Mesendoderm (in vitro differentiated cells): ENCODE data around the gene BCCIP.

Experiments used
- DNase-seq: peaks from one replicate; pipeline ENCODE4 v3.0.0; 2013
- H2AK5ac ChIP-seq: 2 replicates; pipeline ENCODE4 v1.6.1; 2013; ENCODE audit warnings: low read length, inconsistent platforms
- H2BK120ac ChIP-seq: 2 replicates; pipeline ENCODE4 v1.6.1; 2013; ENCODE audit warnings: low read depth, mild to moderate bottlenecking, low read length, moderate library complexity, mixed read lengths
- H2BK15ac ChIP-seq: replicated peaks from 2 replicates; pipeline ENCODE4 v1.6.1; 2013; ENCODE audit warnings: low read depth, mild to moderate bottlenecking, moderate library complexity
- H2BK5ac ChIP-seq: 2 replicates; pipeline ENCODE4 v1.6.1; 2013; ENCODE audit warnings: low read length, inconsistent platforms
- H3K18ac ChIP-seq: 2 replicates; pipeline ENCODE4 v1.6.1; 2013; ENCODE audit warnings: mild to moderate bottlenecking, low read length, mixed read lengths
- H3K23ac ChIP-seq: one replicate; pipeline ENCODE4 v1.6.1; 2013; ENCODE audit warnings: low read length
- H3K27ac ChIP-seq: 2 replicates; pipeline ENCODE4 v1.5.1; 2013; ENCODE audit warnings: low read depth, mild to moderate bottlenecking, inconsistent platforms, low read length, moderate library complexity
- H3K27me3 ChIP-seq: 2 replicates; pipeline ENCODE4 v1.6.1; 2013; ENCODE audit warnings: low read length, control low read depth, mild to moderate bottlenecking, inconsistent platforms; ENCODE audit not compliant: insufficient read depth, poor library complexity
- H3K36me3 ChIP-seq: 2 replicates; pipeline ENCODE4 v1.6.1; 2013; ENCODE audit warnings: low read length, inconsistent platforms; ENCODE audit not compliant: control insufficient read depth, insufficient read depth
- H3K4ac ChIP-seq: one replicate; pipeline ENCODE4 v1.6.1; 2013; ENCODE audit warnings: low read depth, mild to moderate bottlenecking, low read length, moderate library complexity
- H3K4me1 ChIP-seq: 2 replicates; pipeline ENCODE4 v1.6.1; 2013; ENCODE audit warnings: low read depth, low read length, inconsistent platforms; ENCODE audit not compliant: control insufficient read depth
- H3K4me2 ChIP-seq: 2 replicates; pipeline ENCODE4 v1.6.1; 2013; ENCODE audit warnings: low read length
- H3K4me3 ChIP-seq: 2 replicates; pipeline ENCODE4 v1.5.1; 2013; ENCODE audit warnings: mild to moderate bottlenecking, low read length
- H3K56ac ChIP-seq: one replicate; pipeline ENCODE4 v1.6.1; 2013; ENCODE audit warnings: low read length
- H3K79me1 ChIP-seq: 2 replicates; pipeline ENCODE4 v1.6.1; 2013; ENCODE audit warnings: low read length, inconsistent platforms
- H3K79me2 ChIP-seq: 2 replicates; pipeline ENCODE4 v1.6.1; 2013; ENCODE audit warnings: mild to moderate bottlenecking, low read length; ENCODE audit not compliant: control insufficient read depth, insufficient read depth
- H3K9ac ChIP-seq: 2 replicates; pipeline ENCODE4 v1.6.1; 2013; ENCODE audit warnings: low read length, inconsistent platforms
- H4K5ac ChIP-seq: one replicate; pipeline ENCODE4 v1.6.1; 2013; ENCODE audit warnings: low read length
- H4K8ac ChIP-seq: one replicate; pipeline ENCODE4 v1.6.1; 2013; ENCODE audit warnings: low read depth, mild to moderate bottlenecking, control low read depth, low read length, moderate library complexity
- WGBS: extraction: QIAGEN DNeasy Blood & Tissue Kit; methylation state at CpG from one replicate; pipeline ENCODE4 v1.1.7; 2013; ENCODE audit warnings: low lambda C conversion rate, missing lambda C conversion rate; ENCODE audit not compliant: insufficient coverage; ENCODE audit errors: extremely low coverage; 5-methylcytosine and 5-hydroxymethylcytosine counted together

The BCCIP gene

GRCh38 chr10:125778556-125778955 lies 44.8 kb upstream of the BCCIP start:
- H3K9ac ChIP-seq: no peak overlapping the region
- H3K27me3 ChIP-seq: no peaks in the 10 kb centered on the region
- no peak overlapping the region for H3K4me2 ChIP-seq
- H3K27ac ChIP-seq: no peak overlapping the region
- H2BK15ac ChIP-seq: no peak overlapping the region
- H3K36me3 ChIP-seq: no peaks in the 10 kb centered on the region
- DNase-seq: no peak
- H3K79me2 ChIP-seq: no peaks in the 10 kb centered on the region
- H3K4me3 ChIP-seq: no peak overlapping the region
- H2BK120ac ChIP-seq: no peak overlapping the region
- H3K79me1 ChIP-seq: no peaks in the 10 kb centered on the region
- H2AK5ac ChIP-seq: no peak overlapping the region
- no peaks in the 10 kb centered on the region for H3K4me1 ChIP-seq
- H4K5ac ChIP-seq: no peak overlapping the region
- H4K8ac ChIP-seq: no peak overlapping the region
- no peak overlapping the region for H3K18ac ChIP-seq
- H3K23ac ChIP-seq: no peak overlapping the region
- no CpG with 5 or more reads among the region's 5 CpGs for WGBS
- no peak overlapping the region for H3K56ac ChIP-seq
- no peak overlapping the region for H3K4ac ChIP-seq
- no peak overlapping the region for H2BK5ac ChIP-seq

- Histone ChIP-seq H3K9ac (no peak overlapping the region), H3K27ac (no peak overlapping the region), H2AK5ac (no peak overlapping the region), H4K5ac (no peak overlapping the region), H2BK5ac (no peak overlapping the region), H4K8ac (no peak overlapping the region), H2BK120ac (no peak overlapping the region), H3K79me1 (no peaks in the 10 kb centered on the region), H3K23ac (no peak overlapping the region), H3K36me3 (no peaks in the 10 kb centered on the region), H3K27me3 (no peaks in the 10 kb centered on the region), H3K56ac (no peak overlapping the region), H3K4me1 (no peaks in the 10 kb centered on the region), H3K18ac (no peak overlapping the region), H3K79me2 (no peaks in the 10 kb centered on the region), H3K4me2 (no peak overlapping the region), H3K4me3 (no peak overlapping the region), H3K4ac (no peak overlapping the region), H2BK15ac (no peak overlapping the region)
- no peak for DNase-seq
- no CpG with 5 or more reads among the region's 10 CpGs for WGBS
These were observed 43.7 kb upstream of the BCCIP start for GRCh38 chr10:125779403-125780327.

- Histone ChIP-seq H3K4me1 (no peaks in the 10 kb centered on the region), H2BK5ac (no peak overlapping the region), H3K18ac (no peak overlapping the region), H4K8ac (no peak overlapping the region), H2AK5ac (no peak overlapping the region), H3K4me3 (no peak overlapping the region), H3K23ac (no peak overlapping the region), H3K79me2 (no peaks in the 10 kb centered on the region), H3K79me1 (no peaks in the 10 kb centered on the region), H3K4me2 (no peak overlapping the region), H3K9ac (no peak overlapping the region), H3K56ac (no peak overlapping the region), H3K27ac (no peak overlapping the region), H3K27me3 (no peaks in the 10 kb centered on the region), H3K36me3 (no peaks in the 10 kb centered on the region), H4K5ac (no peak overlapping the region), H3K4ac (no peak overlapping the region), H2BK120ac (no peak overlapping the region), H2BK15ac (no peak overlapping the region)
- no CpG with 5 or more reads among the region's 8 CpGs for WGBS
- DNase-seq: no peak
These were observed 42.0 kb upstream of the BCCIP start for GRCh38 chr10:125781374-125781773.

GRCh38 chr10:125782054-125782453 lies 41.3 kb upstream of the BCCIP start:
- no peak overlapping the region for H3K4me3 ChIP-seq
- no peak overlapping the region for H3K4ac ChIP-seq
- H2BK120ac ChIP-seq: no peak overlapping the region
- H4K5ac ChIP-seq: no peak overlapping the region
- WGBS: no CpG with 5 or more reads among the region's 11 CpGs
- H3K27me3 ChIP-seq: no peaks in the 10 kb centered on the region
- H3K36me3 ChIP-seq: no peaks in the 10 kb centered on the region
- no peak overlapping the region for H2BK15ac ChIP-seq
- H3K4me1 ChIP-seq: no peaks in the 10 kb centered on the region
- H3K27ac ChIP-seq: no peak overlapping the region
- no peaks in the 10 kb centered on the region for H3K79me1 ChIP-seq
- no peak overlapping the region for H3K23ac ChIP-seq
- no peak overlapping the region for H2AK5ac ChIP-seq
- no peak overlapping the region for H2BK5ac ChIP-seq
- no peak overlapping the region for H3K9ac ChIP-seq
- no peak overlapping the region for H3K56ac ChIP-seq
- no peaks in the 10 kb centered on the region for H3K79me2 ChIP-seq
- no peak overlapping the region for H4K8ac ChIP-seq
- DNase-seq: peak; percentile 8
- H3K4me2 ChIP-seq: no peak overlapping the region
- no peak overlapping the region for H3K18ac ChIP-seq

- no peak overlapping the region for H3K23ac ChIP-seq
- no peak overlapping the region for H3K27ac ChIP-seq
- H3K36me3 ChIP-seq: no peaks in the 10 kb centered on the region
- H3K79me2 ChIP-seq: no peaks in the 10 kb centered on the region
- H3K27me3 ChIP-seq: no peaks in the 10 kb centered on the region
- no peak overlapping the region for H2BK15ac ChIP-seq
- no peak overlapping the region for H3K18ac ChIP-seq
- no peak overlapping the region for H2AK5ac ChIP-seq
- no CpG with 5 or more reads among the region's 11 CpGs for WGBS
- H2BK120ac ChIP-seq: no peak overlapping the region
- H4K5ac ChIP-seq: no peak overlapping the region
- no peak overlapping the region for H3K9ac ChIP-seq
- H3K4ac ChIP-seq: no peak overlapping the region
- H3K4me3 ChIP-seq: no peak overlapping the region
- H4K8ac ChIP-seq: no peak overlapping the region
- H3K4me1 ChIP-seq: no peaks in the 10 kb centered on the region
- H3K56ac ChIP-seq: no peak overlapping the region
- H3K4me2 ChIP-seq: no peak overlapping the region
- H2BK5ac ChIP-seq: no peak overlapping the region
- H3K79me1 ChIP-seq: no peaks in the 10 kb centered on the region
- peak; percentile 18 for DNase-seq
These were observed 40.7 kb upstream of the BCCIP start for GRCh38 chr10:125782616-125783015.

- Histone ChIP-seq H3K36me3 (no peaks in the 10 kb centered on the region), H3K4ac (no peak overlapping the region), H2BK120ac (no peak overlapping the region), H3K4me2 (no peak overlapping the region), H3K23ac (no peak overlapping the region), H3K4me3 (no peak overlapping the region), H3K27me3 (no peaks in the 10 kb centered on the region), H3K9ac (no peak overlapping the region), H3K79me2 (no peaks in the 10 kb centered on the region), H2BK15ac (no peak overlapping the region), H4K5ac (no peak overlapping the region), H2AK5ac (no peak overlapping the region), H3K79me1 (no peaks in the 10 kb centered on the region), H3K27ac (no peak overlapping the region), H2BK5ac (no peak overlapping the region), H3K18ac (no peak overlapping the region), H3K56ac (no peak overlapping the region), H3K4me1 (no peaks in the 10 kb centered on the region), H4K8ac (no peak overlapping the region)
- WGBS: no CpG with 5 or more reads among the region's 7 CpGs
- no peak for DNase-seq
These were observed 39.9 kb upstream of the BCCIP start for GRCh38 chr10:125783408-125783807.
